Activated naive CD4-positive, alpha-beta T cell treated with anti-CD3 and anti-CD28 coated beads, Interleukin-2, amount 50 U/mL, for 24 hours (primary cell): Measurements from ENCODE around the gene PFKFB4.
"Not testable (repeated sequence)": the region's sequence is repeated elsewhere in the genome, so short reads cannot be mapped to it uniquely, and the experiment has no call there.

ENCODE experiments used
- H3K27ac Mint-ChIP-seq: one replicate; pipeline ENCODE4 v1.8.0; 2021; ENCODE audit warnings: mild to moderate bottlenecking, mixed read lengths
- H3K27me3 Mint-ChIP-seq: one replicate; pipeline ENCODE4 v1.8.0; 2021; ENCODE audit warnings: mixed read lengths
- H3K36me3 Mint-ChIP-seq: one replicate; pipeline ENCODE4 v1.8.0; 2021; ENCODE audit warnings: mixed read lengths
- H3K4me1 Mint-ChIP-seq: one replicate; pipeline ENCODE4 v1.8.0; 2021; ENCODE audit warnings: mixed read lengths
- H3K4me3 Mint-ChIP-seq: one replicate; pipeline ENCODE4 v1.8.0; 2021; ENCODE audit warnings: mild to moderate bottlenecking, mixed read lengths
- H3K9me3 Mint-ChIP-seq: one replicate; pipeline ENCODE4 v1.8.0; 2021; ENCODE audit warnings: mixed read lengths

Gene PFKFB4

GRCh38 chr3:48475188-48475587, 81.4 kb downstream of the PFKFB4 start:
- Mint-ChIP-seq H3K9me3 (no peaks in the 10 kb centered on the region), H3K36me3 (no peaks in the 10 kb centered on the region), H3K4me1 (peaks cover 50% of the 10 kb centered on the region), H3K4me3 (no peak overlapping the region), H3K27ac (peak overlapping the region; percentile 86), H3K27me3 (no peaks in the 10 kb centered on the region)

GRCh38 chr3:48474619-48475018, 82.0 kb downstream of the PFKFB4 start:
- H3K36me3 Mint-ChIP-seq = no peaks in the 10 kb centered on the region
- H3K27me3 Mint-ChIP-seq = no peaks in the 10 kb centered on the region
- H3K4me3 Mint-ChIP-seq = peak overlapping the region; percentile 30
- H3K9me3 Mint-ChIP-seq = no peaks in the 10 kb centered on the region
- H3K27ac Mint-ChIP-seq = peak overlapping the region; percentile 86
- peaks cover 53% of the 10 kb centered on the region for H3K4me1 Mint-ChIP-seq

- H3K36me3 Mint-ChIP-seq = not testable (repeated sequence)
Observed at GRCh38 chr3:48474031-48474430, 82.6 kb downstream of the PFKFB4 start.

GRCh38 chr3:48473617-48473952, 83.0 kb downstream of the PFKFB4 start:
- Mint-ChIP-seq H3K4me1 (peaks cover 53% of the 10 kb centered on the region), H3K27me3 (no peaks in the 10 kb centered on the region), H3K9me3 (no peaks in the 10 kb centered on the region), H3K27ac (peak overlapping the region; percentile 92), H3K4me3 (peak overlapping the region; percentile 84), H3K36me3 (no peaks in the 10 kb centered on the region)

More at GRCh38 chr3:48474031-48474430, 82.6 kb downstream of the PFKFB4 start:
- peaks cover 53% of the 10 kb centered on the region for H3K4me1 Mint-ChIP-seq
- not testable (repeated sequence) for H3K4me3 Mint-ChIP-seq, H3K27ac Mint-ChIP-seq, H3K27me3 Mint-ChIP-seq, H3K9me3 Mint-ChIP-seq

GRCh38 chr3:48472923-48473616, 83.5 kb downstream of the PFKFB4 start:
- Mint-ChIP-seq H3K36me3 (no peaks in the 10 kb centered on the region), H3K4me3 (peak overlapping the region; percentile 84), H3K9me3 (no peaks in the 10 kb centered on the region), H3K27me3 (no peaks in the 10 kb centered on the region), H3K4me1 (peaks cover 53% of the 10 kb centered on the region), H3K27ac (peak overlapping the region; percentile 92)

- H3K36me3 Mint-ChIP-seq = peaks cover 1% of the 10 kb centered on the region
- peaks cover 53% of the 10 kb centered on the region for H3K4me1 Mint-ChIP-seq
- no peaks in the 10 kb centered on the region for H3K9me3 Mint-ChIP-seq
- no peaks in the 10 kb centered on the region for H3K27me3 Mint-ChIP-seq
- peak overlapping the region; percentile 84 for H3K4me3 Mint-ChIP-seq
- peak overlapping the region; percentile 92 for H3K27ac Mint-ChIP-seq
Observed at GRCh38 chr3:48472673-48472922, 84.0 kb downstream of the PFKFB4 start.

GRCh38 chr3:48470286-48470685, 86.3 kb downstream of the PFKFB4 start:
- Mint-ChIP-seq H3K9me3 (no peaks in the 10 kb centered on the region), H3K36me3 (peaks cover 3% of the 10 kb centered on the region), H3K4me1 (peaks cover 65% of the 10 kb centered on the region), H3K27ac (peak overlapping the region; percentile 89), H3K27me3 (no peaks in the 10 kb centered on the region), H3K4me3 (peak overlapping the region; percentile 70)

- Mint-ChIP-seq H3K4me1 (peaks cover 60% of the 10 kb centered on the region), H3K27ac (peak overlapping the region; percentile 89), H3K9me3 (no peaks in the 10 kb centered on the region), H3K4me3 (peak overlapping the region; percentile 70), H3K27me3 (no peaks in the 10 kb centered on the region), H3K36me3 (peaks cover 3% of the 10 kb centered on the region)
Observed at GRCh38 chr3:48469046-48469915, 87.3 kb downstream of the PFKFB4 start.

GRCh38 chr3:48468329-48468731, 88.3 kb downstream of the PFKFB4 start:
- H3K36me3 Mint-ChIP-seq = peaks cover 3% of the 10 kb centered on the region
- peaks cover 56% of the 10 kb centered on the region for H3K4me1 Mint-ChIP-seq
- H3K9me3 Mint-ChIP-seq = no peaks in the 10 kb centered on the region
- H3K27ac Mint-ChIP-seq = peak overlapping the region; percentile 95
- no peaks in the 10 kb centered on the region for H3K27me3 Mint-ChIP-seq
- H3K4me3 Mint-ChIP-seq = peak overlapping the region; percentile 94
